Osteoblast (primary cell): Measurements from ENCODE around the gene NAGS. TPM values are rescaled to one million over a fixed set of nuclear protein-coding genes. Genes with fewer than 3 reads are reported as not detected.
"Not testable (repeated sequence)": the region's sequence is repeated elsewhere in the genome, so short reads cannot be mapped to it uniquely, and the experiment has no call there.

Source experiments
- DNase-seq: peaks from one replicate; pipeline ENCODE4 v3.0.0; 2011; ENCODE audit warnings: low spot score, mixed read lengths; ENCODE audit not compliant: insufficient read length; ENCODE audit errors: missing footprints
- H2AFZ ChIP-seq: 2 replicates; pipeline ENCODE4 v1.6.0; 2011; ENCODE audit warnings: mild to moderate bottlenecking, low read length
- H3K27ac ChIP-seq: 2 replicates; pipeline ENCODE4 v1.5.1; 2011; ENCODE audit warnings: mild to moderate bottlenecking, low read depth, low read length, moderate library complexity
- H3K27me3 ChIP-seq: 2 replicates; pipeline ENCODE4 v1.6.0; 2012; ENCODE audit warnings: mild to moderate bottlenecking, control low read depth, inconsistent platforms, low read length, moderate library complexity; ENCODE audit not compliant: insufficient read depth
- H3K36me3 ChIP-seq: 2 replicates; pipeline ENCODE4 v1.5.1; 2011; ENCODE audit warnings: mild to moderate bottlenecking, low read length, control low read depth, moderate library complexity; ENCODE audit not compliant: insufficient read depth
- H3K4me1 ChIP-seq: 2 replicates; pipeline ENCODE4 v1.5.1; 2011; ENCODE audit warnings: mild to moderate bottlenecking, low read length, control low read depth, moderate library complexity; ENCODE audit not compliant: insufficient read depth
- H3K4me2 ChIP-seq: 2 replicates; pipeline ENCODE4 v1.6.0; 2011; ENCODE audit warnings: mild to moderate bottlenecking, low read length; ENCODE audit not compliant: insufficient read depth
- H3K4me3 ChIP-seq: fragments of 200-600 bp; sonication (generic); 3 replicates; pipeline ENCODE4 v1.5.1; 2012; ENCODE audit warnings: mild to moderate bottlenecking, low read length, inconsistent platforms; ENCODE audit not compliant: insufficient read depth
- H3K79me2 ChIP-seq: 2 replicates; pipeline ENCODE4 v1.6.0; 2012; ENCODE audit warnings: mild to moderate bottlenecking, low read length, control low read depth, inconsistent platforms; ENCODE audit not compliant: insufficient read depth
- H3K9me3 ChIP-seq: 2 replicates; pipeline ENCODE4 v1.5.1; 2011; ENCODE audit warnings: low read depth, low read length, control low read depth
- H4K20me1 ChIP-seq: 2 replicates; pipeline ENCODE4 v1.6.0; 2012; ENCODE audit warnings: mild to moderate bottlenecking, low read length, control low read depth; ENCODE audit not compliant: insufficient read depth
- CTCF ChIP-seq: IDR thresholded peaks from 2 replicates; pipeline ENCODE4 v1.5.1; 2011; ENCODE audit warnings: mild to moderate bottlenecking, low read depth, low read length, moderate library complexity; ENCODE audit errors: extremely low read depth
- total RNA-seq: library from RNA; depleted of rRNA; stranded (reverse); fragments of >200 nt; gene quantifications from 2 replicates; pipeline ENCODE4 v1.2.3, GENCODE V29; 2012

The NAGS gene
- total RNA-seq, 1 donor, result 0.36 TPM

- H2AFZ ChIP-seq, result no peak overlapping the region
- TF ChIP-seq CTCF, result no peak
Observed at GRCh38 chr17:43970366-43970765, 34.1 kb upstream of the NAGS start.

DNA sequence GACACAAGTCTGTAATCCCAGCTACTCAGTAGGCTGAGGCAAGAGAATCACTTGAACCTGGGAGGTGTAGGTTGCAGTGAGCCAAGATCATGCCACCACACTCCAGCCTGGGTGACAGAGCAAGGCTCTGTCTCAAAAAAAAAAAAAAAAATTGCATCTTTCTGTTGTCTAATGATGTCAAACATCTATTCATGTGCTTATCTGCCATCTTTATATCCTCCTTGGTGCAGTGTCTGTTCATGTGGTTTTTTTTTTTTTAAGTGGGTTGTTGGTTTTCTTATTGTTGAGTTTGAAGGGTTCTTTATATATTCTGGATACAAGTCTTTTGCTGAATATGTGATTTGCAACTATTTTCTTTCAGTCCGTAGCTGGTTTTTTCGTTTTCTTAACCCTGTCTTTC is 33.0 kb upstream of the NAGS start:
- not testable (repeated sequence) for H3K4me1 ChIP-seq, DNase-seq, H3K4me3 ChIP-seq, H3K4me2 ChIP-seq, H3K36me3 ChIP-seq, H2AFZ ChIP-seq, H3K79me2 ChIP-seq, H3K9me3 ChIP-seq, H3K27ac ChIP-seq, H4K20me1 ChIP-seq
- H3K27me3 ChIP-seq, result peaks cover 14% of the 10 kb centered on the region

More at GRCh38 chr17:43970366-43970765, 34.1 kb upstream of the NAGS start:
- Histone ChIP-seq H3K27ac (no peak overlapping the region), H3K4me2 (no peak overlapping the region), H3K4me1 (peaks cover 5% of the 10 kb centered on the region), H3K27me3 (peaks cover 14% of the 10 kb centered on the region), H3K9me3 (no peaks in the 10 kb centered on the region), H3K79me2 (no peaks in the 10 kb centered on the region), H3K36me3 (no peaks in the 10 kb centered on the region), H4K20me1 (no peaks in the 10 kb centered on the region), H3K4me3 (no peak overlapping the region)
- no peak for DNase-seq

GRCh38 chr17:43972444-43973212 is 31.8 kb upstream of the NAGS start:
- DNase-seq, H3K4me2 ChIP-seq, H3K36me3 ChIP-seq, H2AFZ ChIP-seq, H3K79me2 ChIP-seq, H3K9me3 ChIP-seq, H3K4me1 ChIP-seq, H4K20me1 ChIP-seq, H3K27ac ChIP-seq, H3K4me3 ChIP-seq: not testable (repeated sequence)
- peaks cover 24% of the 10 kb centered on the region for H3K27me3 ChIP-seq

DNA sequence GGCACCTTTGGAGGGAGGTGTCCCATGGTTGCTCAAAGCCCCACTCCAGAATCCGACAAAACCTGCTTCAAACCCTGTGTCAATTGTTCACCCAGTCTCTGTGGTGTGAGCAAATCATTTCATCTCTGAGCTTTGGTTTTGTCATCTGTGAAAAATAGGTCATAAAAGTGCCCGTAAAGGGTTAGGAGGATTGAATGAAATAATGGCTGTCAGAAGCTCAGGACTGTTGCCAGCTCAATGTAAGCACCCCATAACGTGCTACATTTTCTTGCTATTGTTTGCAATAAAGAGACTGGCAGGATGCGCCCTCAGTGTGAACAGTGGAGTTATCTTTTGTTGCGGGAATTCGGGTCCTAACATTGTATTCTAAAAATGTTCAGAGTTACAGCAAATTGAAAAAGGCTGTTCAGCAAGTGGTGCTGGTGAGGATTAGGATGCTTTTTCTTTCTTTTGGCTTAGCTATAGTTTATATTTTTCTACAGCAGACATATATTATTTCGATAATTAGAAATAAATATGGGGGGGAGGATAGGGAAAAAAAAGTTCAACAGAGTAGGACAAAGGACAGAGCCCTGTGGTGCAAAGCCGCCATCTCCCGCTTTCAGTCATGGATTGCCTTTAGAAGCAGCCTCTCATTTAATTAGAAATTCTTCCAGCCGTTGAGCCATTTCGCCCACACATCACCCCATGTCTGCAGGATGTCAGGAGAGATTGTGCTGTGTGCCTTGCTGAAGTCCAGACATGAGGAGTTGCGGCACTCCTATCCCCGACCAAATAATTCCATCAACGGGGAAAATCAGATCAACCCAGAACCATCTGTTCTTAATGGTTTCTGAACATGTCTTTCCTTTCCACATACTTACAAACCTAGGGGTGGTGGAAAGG is 29.8 kb upstream of the NAGS start:
- TF ChIP-seq CTCF, result no peak
- H3K36me3 ChIP-seq, result no peaks in the 10 kb centered on the region
- no peaks in the 10 kb centered on the region for H3K9me3 ChIP-seq
- H4K20me1 ChIP-seq, result no peaks in the 10 kb centered on the region
- H3K27ac ChIP-seq, result no peak overlapping the region
- no peak for DNase-seq
- H2AFZ ChIP-seq, result no peak overlapping the region
- H3K4me3 ChIP-seq, result no peak overlapping the region
- H3K4me2 ChIP-seq, result no peak overlapping the region
- no peaks in the 10 kb centered on the region for H3K4me1 ChIP-seq
- no peaks in the 10 kb centered on the region for H3K79me2 ChIP-seq
- H3K27me3 ChIP-seq, result peaks cover 39% of the 10 kb centered on the region

DNA sequence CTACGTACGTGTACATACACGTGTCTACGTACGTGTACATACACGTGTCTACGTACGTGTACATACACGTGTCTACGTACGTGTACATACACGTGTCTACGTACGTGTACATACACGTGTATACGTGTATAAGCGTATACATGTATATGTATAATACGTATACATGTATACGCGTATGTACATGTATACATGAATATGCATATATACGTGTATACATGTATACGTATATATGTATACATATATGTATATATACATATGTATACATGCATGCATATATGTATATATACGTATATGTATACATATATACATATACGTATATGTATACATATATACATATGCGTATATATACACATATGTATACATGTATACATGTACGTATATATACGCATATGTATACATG is 28.5 kb upstream of the NAGS start:
- H3K9me3 ChIP-seq, result no peaks in the 10 kb centered on the region
- DNase-seq, result no peak
- no peak for TF ChIP-seq CTCF

More for the DNA sequence above, 28.5 kb upstream of the NAGS start:
- Histone ChIP-seq H3K79me2 (no peaks in the 10 kb centered on the region), H3K27me3 (peaks cover 41% of the 10 kb centered on the region), H3K4me1 (no peaks in the 10 kb centered on the region), H3K36me3 (no peaks in the 10 kb centered on the region), H3K4me2 (no peak overlapping the region), H2AFZ (no peak overlapping the region), H3K4me3 (no peak overlapping the region), H3K27ac (no peak overlapping the region), H4K20me1 (no peaks in the 10 kb centered on the region)
